LoVo (cell line): ENCODE data around the gene TES.
A peak's percentile ranks its signal among the peaks of the same experiment; 100 is the strongest.

Experiments
- DNase-seq: peaks from one replicate; pipeline ENCODE4 v3.0.0-alpha.2; 2016; ENCODE audit warnings: low spot score

Gene TES

DNA sequence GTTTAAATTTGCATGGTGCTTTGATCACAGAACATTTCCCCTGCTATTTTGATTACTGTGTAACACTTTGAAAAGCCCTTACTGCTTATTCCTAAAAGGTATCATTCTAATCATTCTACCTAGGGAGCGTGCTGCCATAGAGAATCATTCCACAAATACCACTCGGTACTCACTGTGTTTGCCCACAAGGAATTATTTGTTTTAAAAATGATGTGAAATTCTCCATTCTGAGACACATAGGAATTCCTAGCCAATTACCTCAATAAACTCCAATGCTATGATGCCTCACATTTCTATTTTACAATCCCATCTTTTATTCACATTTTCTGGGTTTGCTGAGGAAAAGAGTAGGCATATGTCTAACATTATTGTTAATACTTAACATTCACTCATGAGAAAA is 16.2 kb upstream of the TES start:
- DNase-seq = no peak

DNA sequence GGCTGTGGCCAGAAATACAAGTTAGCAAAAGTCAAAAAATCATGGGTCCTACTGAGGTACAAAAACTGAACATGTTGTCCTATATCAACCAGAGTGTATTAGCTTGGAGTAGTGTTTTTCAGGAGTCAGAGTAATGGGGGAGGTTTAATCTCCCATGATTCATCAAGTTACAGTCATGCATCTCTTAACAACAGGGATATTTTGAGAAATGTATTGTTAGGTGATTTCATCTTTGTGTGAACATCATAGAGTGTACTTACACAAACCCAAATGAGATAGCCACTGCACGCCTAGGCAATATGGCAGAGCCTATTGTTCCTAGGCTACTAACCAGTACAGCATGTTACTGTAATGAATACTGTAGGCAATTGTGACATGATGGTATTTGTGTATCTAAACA is 14.9 kb upstream of the TES start:
- no peak for DNase-seq

DNA sequence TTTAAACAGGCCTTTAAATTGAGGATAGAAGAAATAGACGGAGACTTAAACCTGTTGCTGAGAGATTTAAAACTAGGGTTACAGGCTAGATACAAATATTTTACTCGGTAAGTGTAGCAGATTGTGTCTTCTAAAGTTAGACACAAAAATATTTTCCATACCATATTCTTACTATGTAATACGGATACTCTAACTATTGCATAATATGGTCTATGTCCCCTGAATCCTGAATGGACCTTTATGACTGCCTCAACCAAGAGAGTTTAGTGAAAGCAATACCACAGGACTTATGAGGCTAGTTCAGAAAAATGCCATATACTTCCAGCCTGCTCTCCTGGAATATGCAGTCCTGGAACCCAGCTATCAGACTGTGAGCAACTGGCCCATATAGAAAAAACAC is 13.4 kb upstream of the TES start:
- DNase-seq = no peak

DNA sequence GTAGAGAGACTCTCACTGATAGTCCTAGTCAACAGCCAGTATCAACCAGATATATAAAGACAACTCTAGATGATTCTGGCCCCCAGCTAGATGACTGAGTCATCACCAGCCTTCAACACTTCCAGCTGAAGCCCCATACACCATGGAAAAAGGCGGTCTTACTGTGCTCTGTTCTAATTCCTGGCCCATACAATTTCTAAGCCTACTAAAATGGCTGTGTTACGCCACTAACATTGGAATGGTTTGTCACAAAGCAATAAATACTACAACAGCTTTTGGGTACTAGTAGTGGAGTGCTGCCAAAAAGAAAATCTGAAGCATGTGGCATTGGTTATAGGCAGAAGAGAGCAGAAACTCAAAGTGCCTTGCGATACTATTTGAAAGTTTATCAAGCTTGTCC is 13.0 kb upstream of the TES start:
- no peak for DNase-seq

DNA sequence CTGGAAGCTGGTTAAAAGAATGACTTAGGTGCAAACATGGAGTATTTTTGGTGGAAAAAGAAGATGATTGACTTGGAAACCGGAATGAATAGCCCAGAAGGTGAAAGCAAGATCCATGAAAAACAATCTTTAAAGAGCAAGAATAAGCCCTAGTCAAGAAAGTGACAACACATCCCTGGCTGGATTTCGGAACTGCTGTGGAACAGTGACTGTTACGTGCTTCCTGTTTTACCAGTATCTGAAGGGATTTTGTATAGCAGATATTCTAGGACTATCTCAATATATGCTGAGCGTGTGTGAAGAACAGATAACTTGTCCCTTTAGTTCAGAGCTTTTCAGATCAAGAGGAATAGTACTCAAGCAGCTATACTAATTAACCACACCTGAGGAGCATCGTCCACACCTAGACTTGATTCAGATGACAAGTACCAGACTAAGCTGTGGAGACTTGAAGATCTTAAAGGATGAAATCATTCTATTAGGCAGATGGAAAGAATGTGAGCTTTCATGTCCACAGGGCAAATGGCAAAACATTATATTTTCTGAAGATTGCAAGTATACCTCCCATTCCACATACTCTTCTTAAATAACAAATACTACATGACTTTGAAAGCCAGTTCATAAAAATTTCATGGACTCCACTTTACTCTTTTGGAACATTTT is 11.5 kb upstream of the TES start:
- DNase-seq = no peak

DNA sequence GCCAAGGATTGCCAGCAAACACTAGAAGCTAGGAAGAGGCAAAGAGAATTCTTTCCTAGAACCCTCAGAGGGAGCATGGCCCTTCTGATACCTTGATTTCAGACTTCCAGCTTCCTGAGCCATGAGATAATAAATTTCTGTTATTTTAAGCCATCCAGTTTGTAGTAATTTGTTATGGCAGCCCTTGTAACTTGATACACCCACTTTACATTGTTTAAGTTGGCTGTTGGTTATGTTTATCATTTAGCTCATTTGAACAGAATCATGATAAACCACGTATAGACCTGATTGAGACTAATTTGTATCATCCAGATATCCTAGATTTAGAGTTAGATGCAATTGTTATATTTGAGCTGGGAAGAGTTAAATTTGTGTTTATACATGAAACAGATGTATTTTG is 9.4 kb upstream of the TES start:
- DNase-seq = no peak

DNA sequence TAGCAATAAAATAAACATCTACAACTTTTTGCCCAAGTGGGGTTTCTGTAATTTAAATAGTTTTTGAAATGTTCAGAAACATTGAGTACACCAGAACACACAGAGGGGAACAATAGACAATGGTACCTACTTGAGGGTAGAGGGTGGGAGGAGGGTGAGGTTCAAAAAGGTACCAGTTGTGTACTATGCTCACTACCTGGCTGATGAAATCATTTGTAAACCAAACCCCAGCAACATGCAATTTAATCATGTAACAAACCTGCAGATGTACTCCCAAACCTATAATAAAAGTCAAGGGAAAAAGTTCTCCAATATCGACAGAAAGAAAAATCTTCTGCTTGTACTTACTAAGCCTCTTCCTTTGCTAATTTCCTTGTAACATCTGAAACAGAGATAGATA is 4.2 kb upstream of the TES start:
- DNase-seq = no peak

DNA sequence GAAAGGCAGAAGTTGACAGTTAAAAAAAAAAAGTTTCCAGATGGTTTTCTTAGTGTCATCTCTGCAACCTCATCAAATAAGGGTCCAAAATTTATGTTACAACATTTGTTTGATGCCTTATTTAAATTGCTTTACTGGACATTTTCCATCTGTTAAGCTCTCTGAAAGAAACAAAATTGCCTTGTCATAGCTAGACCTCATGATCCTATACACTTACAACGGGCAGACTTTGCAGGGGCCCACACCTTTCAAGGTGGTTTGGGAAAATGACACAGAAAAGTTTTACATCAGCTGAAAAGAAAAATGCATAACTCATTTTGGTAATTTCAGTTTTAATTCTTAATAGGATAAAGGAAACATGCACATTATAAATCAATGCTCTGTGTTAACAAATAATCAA is 1.4 kb upstream of the TES start:
- DNase-seq = no peak

DNA sequence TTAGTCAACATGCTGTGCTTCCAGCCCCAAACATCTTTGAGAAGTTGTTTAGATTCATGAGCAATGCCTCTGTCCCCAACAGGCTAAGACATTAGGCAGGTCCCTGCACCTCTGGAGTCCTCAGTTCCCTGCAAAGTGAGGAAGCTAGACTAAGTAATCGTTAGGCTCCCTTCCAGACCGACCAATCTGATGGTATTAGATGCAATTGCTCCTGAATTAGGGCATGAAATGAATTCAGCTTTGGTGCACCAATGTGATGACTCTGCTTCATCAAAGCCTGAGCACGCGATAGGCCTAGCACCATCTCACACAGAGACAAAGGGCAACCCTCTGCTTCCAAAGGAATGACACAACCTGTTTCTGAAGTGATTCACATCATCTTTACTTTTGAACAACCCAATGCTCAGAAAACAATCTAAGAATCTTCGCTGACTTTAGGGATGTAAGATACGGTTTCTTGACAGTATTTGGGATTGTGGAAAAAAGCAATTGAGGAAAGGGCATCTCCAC is 723 bp upstream of the TES start:
- DNase-seq = no peak

DNA sequence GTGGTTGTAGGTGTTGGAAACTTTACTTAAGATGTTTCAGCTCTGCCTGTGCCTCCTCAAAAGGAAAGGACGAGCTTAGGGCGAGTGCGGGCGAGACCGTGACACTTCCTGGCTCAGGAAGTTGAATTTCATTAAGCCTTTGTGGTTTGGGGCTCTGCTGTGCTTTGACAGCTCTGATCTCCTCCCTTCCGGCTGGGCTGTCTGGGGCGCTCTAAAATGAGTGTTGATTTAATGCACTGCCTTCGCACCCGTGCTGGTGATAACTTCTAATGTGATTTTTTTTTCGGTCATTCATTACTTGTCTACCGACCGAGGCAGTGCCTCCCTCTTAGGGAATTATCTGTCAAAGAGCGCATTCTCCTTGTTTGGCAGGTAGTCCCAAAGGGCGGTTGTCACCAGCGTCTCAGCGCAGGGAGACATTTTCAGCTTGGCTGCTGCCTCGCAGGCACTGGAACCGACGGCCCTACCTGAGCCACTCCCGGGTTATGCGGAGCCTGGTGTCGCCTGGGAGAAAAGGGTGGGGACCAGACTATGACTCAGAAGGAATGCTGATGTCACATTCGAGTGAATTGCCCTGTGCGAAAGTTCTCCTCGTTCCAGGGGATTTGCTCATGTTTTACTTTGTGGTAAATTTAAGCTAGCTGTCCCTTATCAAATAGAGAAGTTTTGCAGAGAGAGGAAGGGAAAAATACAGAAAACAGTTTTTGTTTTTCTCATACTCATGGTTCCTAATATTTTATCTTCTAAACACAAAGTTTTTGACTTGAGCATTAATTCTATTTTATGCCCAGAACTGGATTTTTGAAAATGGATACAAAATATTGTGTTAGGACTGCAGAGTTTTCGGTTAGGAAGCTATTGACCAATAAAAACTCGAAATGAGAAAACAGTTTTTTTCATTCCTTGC is 920 bp downstream of the TES start:
- DNase-seq = peak; percentile 100

DNA sequence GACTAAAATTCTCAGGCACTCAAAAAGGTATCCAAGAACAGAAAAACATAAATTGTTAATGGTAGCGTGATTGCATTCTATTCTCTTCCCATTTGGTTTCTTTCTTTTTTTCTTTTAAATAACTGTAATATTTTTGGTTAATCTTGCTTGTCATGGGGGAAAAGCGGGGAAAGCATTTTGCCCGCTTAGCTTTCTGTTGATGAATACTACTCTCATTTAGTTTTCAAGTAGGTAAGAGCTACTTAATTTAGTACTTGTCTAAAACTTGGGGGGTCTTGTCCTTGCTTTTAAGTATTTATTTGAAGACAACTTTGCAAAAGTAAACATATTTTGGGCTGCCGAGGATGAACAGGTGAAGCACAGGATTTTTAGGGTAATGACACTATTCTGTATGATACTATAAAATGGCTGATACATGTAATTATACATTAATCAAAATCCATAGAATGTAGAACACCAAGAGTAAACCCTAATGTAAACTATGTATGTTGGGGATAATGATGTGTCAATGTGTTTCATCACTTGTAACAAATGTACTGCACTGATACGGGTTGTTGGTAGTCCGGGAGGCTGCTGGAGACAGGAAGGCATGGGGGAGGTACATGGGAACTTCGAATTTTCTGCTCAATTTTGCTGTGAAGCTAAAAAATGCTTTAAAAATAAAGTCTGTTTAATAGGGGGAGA is 1.7 kb downstream of the TES start:
- DNase-seq = no peak

DNA sequence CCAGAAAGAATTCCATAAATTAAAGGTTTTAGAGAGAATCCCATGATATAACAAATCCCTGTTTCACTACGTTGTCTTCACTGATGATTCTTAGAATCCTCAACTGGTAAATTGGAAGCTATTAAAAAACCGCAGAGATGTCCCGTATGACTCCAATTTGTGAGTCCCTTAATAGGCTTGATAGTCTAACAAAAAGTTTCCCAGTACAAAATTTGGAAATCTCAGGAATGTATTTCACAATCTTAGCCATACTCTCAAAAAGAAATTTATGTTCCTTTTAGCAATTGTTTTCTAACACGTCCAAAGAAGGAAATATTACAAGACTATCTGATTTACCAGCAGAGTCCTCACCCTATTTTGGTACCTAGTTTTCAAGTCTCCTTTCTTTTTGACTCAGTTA is 2.5 kb downstream of the TES start:
- DNase-seq = no peak

DNA sequence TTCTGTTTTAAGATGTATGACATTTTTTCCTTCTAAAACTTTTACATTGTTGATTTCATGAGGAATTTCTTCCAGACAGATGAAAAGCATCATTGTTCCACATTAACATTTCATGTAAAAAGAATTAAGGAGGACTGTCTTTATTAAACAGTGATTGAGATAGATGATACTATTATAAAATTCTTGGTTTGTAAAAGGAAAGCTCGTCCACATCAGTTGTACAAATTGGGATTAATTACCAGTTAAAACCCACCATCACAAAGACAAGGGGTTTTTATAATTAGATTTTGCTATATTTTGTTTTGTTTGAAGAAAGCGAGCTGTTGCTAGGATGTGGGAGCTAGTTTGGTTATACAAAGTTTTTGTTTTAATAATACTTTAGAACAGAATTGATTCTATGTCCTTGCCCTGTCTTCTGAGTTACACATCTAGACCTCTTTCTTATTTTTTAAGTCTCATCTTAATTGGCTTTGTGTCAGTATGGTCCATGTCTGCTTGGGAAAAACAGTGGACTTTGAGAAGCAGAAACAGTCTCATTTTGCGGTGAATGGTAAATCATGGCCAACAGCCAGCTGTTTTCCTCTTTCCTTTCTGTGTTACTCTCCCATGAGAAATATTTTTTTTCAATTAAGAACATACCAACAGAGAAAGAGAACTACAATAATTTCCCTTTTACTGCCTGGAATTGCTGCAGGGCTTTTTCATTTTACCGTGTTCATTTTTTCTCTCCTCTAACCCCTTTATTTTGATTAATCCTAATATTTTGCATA is 3.2 kb downstream of the TES start:
- DNase-seq = no peak

DNA sequence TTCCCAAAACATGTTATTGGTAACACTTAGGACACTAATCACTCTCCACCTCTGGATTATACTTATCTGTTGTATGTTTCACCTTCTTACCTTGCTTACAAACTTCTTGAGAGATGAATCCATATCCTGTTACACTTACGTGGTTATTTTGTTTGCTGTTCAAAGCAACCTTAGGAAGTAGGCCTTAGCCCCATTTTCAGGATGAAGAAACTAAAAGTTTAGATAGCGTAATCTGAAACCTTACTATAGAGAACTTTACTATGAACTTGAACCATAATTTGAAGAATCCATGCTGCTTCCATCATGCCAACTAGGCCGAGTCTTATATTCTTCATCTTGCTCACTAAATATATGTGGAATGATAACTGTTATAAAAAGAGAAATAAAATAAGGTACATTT is 4.6 kb downstream of the TES start:
- no peak for DNase-seq

DNA sequence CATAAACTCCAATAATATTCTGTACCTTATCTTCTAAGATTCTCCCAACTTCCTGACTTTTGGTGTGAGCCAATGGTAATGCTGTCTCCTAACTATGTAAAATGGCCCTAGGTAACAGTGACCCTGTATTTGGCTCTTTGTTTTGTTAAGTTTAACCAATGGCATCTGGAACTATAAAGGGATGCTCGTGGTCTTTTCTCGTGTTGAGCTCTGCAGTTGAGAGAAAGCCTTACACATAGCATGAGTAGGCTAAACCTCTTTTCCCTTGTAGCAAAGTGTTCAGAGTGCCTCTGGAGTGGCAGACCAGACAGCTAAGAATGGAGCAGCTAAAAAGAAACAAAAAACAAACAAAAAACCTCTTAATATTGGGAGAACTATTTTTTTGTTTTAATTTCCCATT is 5.2 kb downstream of the TES start:
- DNase-seq = no peak

DNA sequence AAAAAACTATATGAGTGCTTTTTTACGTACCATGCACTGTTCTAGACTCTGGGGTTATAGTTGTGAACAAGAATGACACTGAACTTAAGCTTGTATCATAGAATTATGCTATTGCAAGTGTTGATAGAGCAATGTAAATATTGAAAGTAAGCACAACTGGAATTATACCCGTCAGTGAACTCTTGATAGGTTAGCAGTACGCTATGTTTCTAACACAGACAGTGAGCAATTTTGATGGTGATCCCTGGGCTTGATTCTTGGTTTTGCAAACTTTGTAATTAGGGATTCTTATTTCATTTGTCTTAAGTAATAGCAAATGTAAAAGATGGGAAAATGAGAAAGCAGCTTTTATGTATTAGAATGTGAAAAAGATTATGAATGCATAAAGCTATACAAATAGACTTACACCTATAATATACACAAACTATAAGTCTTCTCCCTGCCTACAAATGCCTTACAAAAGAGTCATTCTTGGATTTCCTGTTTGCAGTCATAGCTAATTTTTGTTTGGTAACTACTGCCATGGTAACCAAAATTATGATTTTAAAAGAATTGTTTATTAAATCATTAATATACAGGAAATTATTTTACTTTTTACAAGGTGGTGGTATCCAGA is 6.7 kb downstream of the TES start:
- DNase-seq = peak; percentile 48

DNA sequence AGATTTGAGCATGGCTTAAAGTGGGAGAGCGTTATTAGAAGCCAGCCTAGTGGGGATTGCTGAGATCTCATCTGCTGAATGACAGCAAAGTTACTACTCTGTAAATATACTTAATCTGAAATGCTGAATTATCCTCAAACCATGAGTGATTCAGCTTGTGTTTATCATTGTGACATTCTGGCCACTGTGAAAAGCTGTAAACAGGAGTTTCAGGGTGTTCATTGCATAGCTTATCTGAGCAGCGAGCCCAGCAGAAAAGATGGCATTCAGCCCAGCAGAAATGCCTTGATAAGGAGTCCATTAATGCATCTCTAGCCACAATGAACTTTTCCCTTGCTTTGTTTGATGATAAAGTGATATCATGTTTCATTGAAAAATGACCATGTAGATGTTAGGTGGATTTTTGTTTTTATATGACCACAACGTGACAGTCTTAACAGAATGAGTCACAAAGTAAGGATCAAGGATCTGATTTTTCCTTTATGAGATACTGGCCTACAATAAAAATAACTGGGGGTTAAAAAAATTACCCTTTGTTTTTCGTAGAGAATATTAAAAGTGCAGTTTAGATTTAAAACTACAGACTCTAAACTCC is 7.8 kb downstream of the TES start:
- peak; percentile 97 for DNase-seq

DNA sequence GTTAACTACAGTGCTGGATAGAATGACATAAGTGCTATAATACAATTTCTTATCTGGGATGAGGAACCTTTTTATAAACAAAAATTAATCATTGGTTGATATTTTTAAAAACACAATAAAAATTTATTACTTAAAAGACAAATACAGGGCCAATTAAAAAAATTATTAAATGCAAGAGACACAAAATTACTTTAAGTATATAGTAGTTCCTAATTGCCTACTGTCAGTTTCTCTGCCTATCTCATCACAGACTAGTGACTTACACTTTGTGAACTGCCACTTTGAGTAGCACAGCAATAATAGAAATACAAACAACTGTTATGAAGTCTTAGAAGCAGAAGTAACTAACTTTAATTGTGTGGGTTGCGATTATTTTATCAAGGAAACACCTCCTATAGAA is 8.4 kb downstream of the TES start:
- DNase-seq = no peak

DNA sequence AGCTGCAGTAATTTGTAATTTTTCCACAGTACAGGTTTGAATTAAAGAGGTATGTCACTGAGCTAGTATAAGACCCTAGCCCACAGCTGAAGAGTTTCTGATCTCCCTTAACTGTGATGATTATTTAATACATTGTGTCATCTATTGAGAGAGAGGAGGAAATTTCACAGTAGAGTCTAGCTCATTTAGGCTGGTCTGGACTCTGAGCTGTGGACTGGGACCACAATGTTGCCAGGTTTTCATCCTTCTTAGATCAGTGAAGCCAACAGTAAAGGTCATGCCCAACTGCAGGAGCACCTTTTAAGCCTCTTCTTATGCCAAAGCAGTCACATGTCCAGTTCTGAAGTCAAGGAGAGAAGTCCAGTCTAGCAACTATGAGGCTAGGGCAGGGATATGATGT is 8.9 kb downstream of the TES start:
- DNase-seq = no peak

DNA sequence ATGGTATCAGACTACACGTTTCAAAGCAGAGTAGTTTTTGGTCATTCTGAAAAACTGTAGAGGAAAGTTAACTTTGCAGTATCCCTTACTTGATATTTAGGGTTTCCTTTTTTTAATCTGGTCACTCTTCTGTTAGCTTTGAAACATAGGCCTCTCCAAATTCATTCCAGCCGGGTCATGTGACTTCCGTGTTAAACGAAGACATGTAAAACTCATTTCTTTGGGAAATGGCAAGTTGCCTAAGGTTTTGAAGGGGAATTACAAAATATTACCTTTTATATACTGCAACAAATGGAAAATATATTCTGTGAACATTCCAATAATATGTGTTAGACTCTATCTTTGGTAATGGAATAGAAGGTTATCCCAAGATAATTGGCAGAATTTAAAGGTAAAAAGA is 9.5 kb downstream of the TES start:
- DNase-seq = no peak

DNA sequence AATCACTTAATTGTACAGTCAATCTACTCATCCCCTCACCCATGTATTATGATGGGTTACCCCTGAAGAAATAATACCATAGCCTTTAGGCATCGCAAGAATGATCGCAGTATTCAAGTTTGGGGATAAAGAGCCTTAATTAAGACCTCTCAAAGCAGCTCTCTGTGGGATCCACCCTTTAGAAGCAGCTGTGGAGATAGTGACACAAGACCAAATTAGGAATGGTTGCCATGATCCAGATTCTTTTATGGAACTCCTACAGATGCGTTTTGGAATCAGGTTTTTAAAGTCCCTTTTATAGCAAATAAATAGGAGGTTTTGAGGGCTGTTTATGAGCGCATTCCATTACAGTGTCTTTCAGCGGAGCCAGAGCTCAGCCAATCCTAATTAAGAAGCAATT is 12.2 kb downstream of the TES start:
- DNase-seq = no peak
